KMS-11 (cell line): Measurements from ENCODE around the gene HSPBAP1.
A peak's percentile ranks its signal among the peaks of the same experiment; 100 is the strongest.

ENCODE experiments used
- H2AFZ ChIP-seq: fragments of 200-600 bp; sonication (generic); 2 replicates; pipeline ENCODE4 v1.6.1; 2016; ENCODE audit warnings: antibody characterized with exemption, mixed run types, low read depth
- H3K27ac ChIP-seq: fragments of 200-600 bp; sonication (generic); 2 replicates; pipeline ENCODE4 v1.6.1; 2016; ENCODE audit warnings: mild to moderate bottlenecking, mixed run types
- H3K27me3 ChIP-seq: fragments of 200-600 bp; sonication (generic); 2 replicates; pipeline ENCODE4 v1.6.1; 2017; ENCODE audit warnings: mild to moderate bottlenecking, low read depth, mixed run types, moderate library complexity; ENCODE audit not compliant: insufficient read depth
- H3K36me3 ChIP-seq: fragments of 200-600 bp; sonication (generic); 2 replicates; pipeline ENCODE4 v1.6.1; 2017; ENCODE audit warnings: mild to moderate bottlenecking, mixed run types; ENCODE audit not compliant: insufficient read depth
- H3K4me1 ChIP-seq: fragments of 200-600 bp; sonication (generic); 2 replicates; pipeline ENCODE4 v1.6.1; 2016; ENCODE audit warnings: mild to moderate bottlenecking, low read depth, mixed run types; ENCODE audit not compliant: poor library complexity, severe bottlenecking
- H3K4me2 ChIP-seq: fragments of 200-600 bp; sonication (generic); 2 replicates; pipeline ENCODE4 v1.7.0; 2016; ENCODE audit warnings: mild to moderate bottlenecking, mixed run types
- H3K4me3 ChIP-seq: fragments of 200-600 bp; sonication (generic); IDR thresholded peaks from 2 replicates; pipeline ENCODE4 v1.6.1; 2017; ENCODE audit warnings: low read depth, low read length, mixed read lengths; ENCODE audit not compliant: insufficient read depth
- H3K79me2 ChIP-seq: fragments of 200-600 bp; sonication (generic); 2 replicates; pipeline ENCODE4 v1.6.1; 2016; ENCODE audit warnings: low read depth, mixed run types; ENCODE audit not compliant: insufficient read depth
- H3K9ac ChIP-seq: fragments of 200-600 bp; sonication (generic); 2 replicates; pipeline ENCODE4 v1.6.1; 2016; ENCODE audit warnings: mild to moderate bottlenecking, mixed run types
- H4K20me1 ChIP-seq: fragments of 200-600 bp; sonication (generic); 2 replicates; pipeline ENCODE4 v1.6.1; 2016; ENCODE audit warnings: mild to moderate bottlenecking, mixed run types; ENCODE audit not compliant: insufficient read depth
- TF ChIP-seq, protein P1 (sequence below): fragments of 200-600 bp; sonication (generic); conservative IDR thresholded peaks from 2 replicates; pipeline ENCODE4 v1.6.1; 2017; ENCODE audit warnings: low read depth, mild to moderate bottlenecking, antibody characterized with exemption, low read length, moderate library complexity, mixed read lengths

HSPBAP1 gene, protein sequence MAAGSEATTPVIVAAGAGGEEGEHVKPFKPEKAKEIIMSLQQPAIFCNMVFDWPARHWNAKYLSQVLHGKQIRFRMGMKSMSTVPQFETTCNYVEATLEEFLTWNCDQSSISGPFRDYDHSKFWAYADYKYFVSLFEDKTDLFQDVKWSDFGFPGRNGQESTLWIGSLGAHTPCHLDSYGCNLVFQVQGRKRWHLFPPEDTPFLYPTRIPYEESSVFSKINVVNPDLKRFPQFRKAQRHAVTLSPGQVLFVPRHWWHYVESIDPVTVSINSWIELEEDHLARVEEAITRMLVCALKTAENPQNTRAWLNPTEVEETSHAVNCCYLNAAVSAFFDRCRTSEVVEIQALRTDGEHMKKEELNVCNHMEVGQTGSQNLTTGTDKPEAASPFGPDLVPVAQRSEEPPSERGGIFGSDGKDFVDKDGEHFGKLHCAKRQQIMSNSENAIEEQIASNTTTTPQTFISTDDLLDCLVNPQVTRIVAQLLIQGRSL

DNA sequence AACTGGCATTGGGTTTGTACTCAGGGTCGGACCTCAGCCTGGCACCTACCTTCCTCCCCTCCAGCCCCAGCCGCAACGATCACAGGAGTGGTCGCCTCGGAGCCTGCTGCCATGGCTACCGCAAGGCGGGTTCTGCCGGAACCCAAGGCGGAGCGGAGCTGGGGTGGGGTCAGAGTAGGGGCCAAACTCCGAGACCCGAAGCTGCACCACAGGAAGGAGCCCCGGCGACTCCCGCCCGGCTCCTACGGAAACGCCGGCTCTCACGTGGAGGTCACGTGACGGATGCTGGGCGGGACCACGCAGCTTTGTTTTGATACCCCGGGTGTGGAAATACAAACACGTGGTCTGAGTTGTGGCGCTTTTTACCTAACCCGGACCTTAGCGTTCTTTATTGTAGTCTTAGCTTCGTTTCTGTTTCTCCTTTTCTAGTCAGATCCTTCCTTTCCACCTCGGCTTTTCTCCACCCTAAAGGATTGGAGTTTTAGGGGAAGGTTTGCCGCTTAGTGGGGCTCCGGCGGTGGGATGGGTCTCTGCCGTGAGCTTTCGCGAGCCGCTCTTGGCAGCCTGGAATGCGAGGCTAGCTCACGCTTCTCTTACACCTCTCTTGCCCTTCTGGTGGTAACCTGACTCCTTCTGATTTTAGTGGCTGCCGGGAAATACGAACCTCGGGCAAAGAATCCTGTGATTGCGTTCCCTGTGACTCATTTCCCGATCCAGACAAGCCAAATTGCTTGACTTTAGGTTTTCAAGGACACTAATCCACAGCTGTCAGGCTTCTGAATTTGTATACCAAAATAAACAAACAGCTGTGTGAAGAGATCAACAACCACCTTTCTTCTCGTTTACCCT is at the start of gene HSPBAP1:
TSS of gene HSPBAP1 (minus strand) at position 264 of the 849 bp plus-strand sequence. CDS start at position 113, 151 bp downstream.
- H3K27ac ChIP-seq, result peak within 1 kb of the TSS; percentile 51
- H3K4me1 ChIP-seq, result peaks cover 15% of the 10 kb centered on the region
- peaks cover 7% of the 10 kb centered on the region; the same call in 1 of the 2 replicates for H3K79me2 ChIP-seq

DNA sequence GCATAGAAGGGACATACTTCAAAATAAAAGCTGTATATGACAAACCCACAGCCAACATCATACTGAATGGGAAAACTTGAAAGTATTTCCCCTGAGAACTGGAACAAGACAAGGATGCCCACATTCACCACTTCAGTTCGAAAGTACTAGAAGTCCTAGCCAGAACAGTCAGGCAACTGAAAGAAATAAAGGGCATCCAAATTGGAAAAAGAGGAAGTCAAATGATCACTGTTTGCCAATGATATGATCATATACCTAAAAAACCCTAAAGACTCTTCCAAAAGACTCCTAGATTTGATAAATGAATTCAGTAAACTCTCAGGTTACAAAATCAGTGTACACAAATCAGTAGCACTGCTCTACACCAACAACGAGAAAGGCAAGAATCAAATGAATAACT is 42.0 kb upstream of the HSPBAP1 start:
- Histone ChIP-seq H2AFZ (no peak overlapping the region), H3K27me3 (no peaks in the 10 kb centered on the region), H3K4me1 (no peaks in the 10 kb centered on the region), H3K4me3 (no peak overlapping the region), H3K79me2 (no peaks in the 10 kb centered on the region), H3K9ac (no peak overlapping the region), H4K20me1 (no peaks in the 10 kb centered on the region), H3K36me3 (no peaks in the 10 kb centered on the region; the same call in 1 of the 2 replicates), H3K4me2 (no peak overlapping the region), H3K27ac (no peak overlapping the region)
- TF ChIP-seq, protein P1, sequence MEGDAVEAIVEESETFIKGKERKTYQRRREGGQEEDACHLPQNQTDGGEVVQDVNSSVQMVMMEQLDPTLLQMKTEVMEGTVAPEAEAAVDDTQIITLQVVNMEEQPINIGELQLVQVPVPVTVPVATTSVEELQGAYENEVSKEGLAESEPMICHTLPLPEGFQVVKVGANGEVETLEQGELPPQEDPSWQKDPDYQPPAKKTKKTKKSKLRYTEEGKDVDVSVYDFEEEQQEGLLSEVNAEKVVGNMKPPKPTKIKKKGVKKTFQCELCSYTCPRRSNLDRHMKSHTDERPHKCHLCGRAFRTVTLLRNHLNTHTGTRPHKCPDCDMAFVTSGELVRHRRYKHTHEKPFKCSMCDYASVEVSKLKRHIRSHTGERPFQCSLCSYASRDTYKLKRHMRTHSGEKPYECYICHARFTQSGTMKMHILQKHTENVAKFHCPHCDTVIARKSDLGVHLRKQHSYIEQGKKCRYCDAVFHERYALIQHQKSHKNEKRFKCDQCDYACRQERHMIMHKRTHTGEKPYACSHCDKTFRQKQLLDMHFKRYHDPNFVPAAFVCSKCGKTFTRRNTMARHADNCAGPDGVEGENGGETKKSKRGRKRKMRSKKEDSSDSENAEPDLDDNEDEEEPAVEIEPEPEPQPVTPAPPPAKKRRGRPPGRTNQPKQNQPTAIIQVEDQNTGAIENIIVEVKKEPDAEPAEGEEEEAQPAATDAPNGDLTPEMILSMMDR, result no peak

More for the DNA sequence above, at the start of gene HSPBAP1:
- Histone ChIP-seq H3K4me3 (peak within 1 kb of the TSS; percentile 74), H4K20me1 (no peaks in the 10 kb centered on the region), H3K9ac (peak within 1 kb of the TSS; percentile 65; the same call in 1 of the 2 replicates), H2AFZ (peak within 1 kb of the TSS; percentile 92), H3K36me3 (no peaks in the 10 kb centered on the region), H3K4me2 (peak within 1 kb of the TSS; percentile 98), H3K27me3 (no peaks in the 10 kb centered on the region)
- TF ChIP-seq, protein P1, result no peak

- Histone ChIP-seq H3K79me2 (no peaks in the 10 kb centered on the region), H3K4me2 (no peak overlapping the region), H3K9ac (no peak overlapping the region), H3K4me1 (no peaks in the 10 kb centered on the region), H2AFZ (no peak overlapping the region), H3K27me3 (no peaks in the 10 kb centered on the region), H3K27ac (no peak overlapping the region), H3K4me3 (no peak overlapping the region), H4K20me1 (no peaks in the 10 kb centered on the region), H3K36me3 (no peaks in the 10 kb centered on the region)
- TF ChIP-seq, protein P1, result no peak
Observed at GRCh38 chr3:122828281-122828680, 34.6 kb upstream of the HSPBAP1 start.

DNA sequence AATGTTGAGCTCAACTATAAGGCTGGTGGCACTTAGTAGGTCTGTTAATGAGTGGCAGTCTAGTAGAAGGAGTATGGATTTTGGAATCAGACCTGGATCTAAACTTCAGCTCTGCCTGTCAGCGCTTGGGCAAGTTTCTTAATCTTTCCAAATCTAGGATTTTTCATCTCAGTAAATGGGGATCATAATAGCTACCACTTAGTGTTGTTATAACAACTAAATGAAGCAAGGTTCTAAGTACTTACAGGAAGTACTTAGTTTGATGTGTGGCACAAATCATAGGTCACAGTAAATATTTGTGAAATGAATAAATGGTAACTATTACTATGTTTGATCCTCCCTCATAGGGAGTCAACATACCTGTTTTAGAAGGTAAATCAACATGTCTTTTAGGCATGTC is 32.6 kb upstream of the HSPBAP1 start:
- H3K4me3 ChIP-seq, result no peak overlapping the region
- no peaks in the 10 kb centered on the region for H3K27me3 ChIP-seq
- H4K20me1 ChIP-seq, result no peaks in the 10 kb centered on the region
- H3K4me2 ChIP-seq, result no peak overlapping the region
- H2AFZ ChIP-seq, result no peak overlapping the region
- H3K4me1 ChIP-seq, result no peaks in the 10 kb centered on the region
- H3K79me2 ChIP-seq, result no peaks in the 10 kb centered on the region
- H3K27ac ChIP-seq, result no peak overlapping the region
- no peaks in the 10 kb centered on the region for H3K36me3 ChIP-seq
- no peak overlapping the region for H3K9ac ChIP-seq
- TF ChIP-seq, protein P1, result no peak
